KMS-11 (cell line): ENCODE data around the gene TMEM59L.
"Not testable (repeated sequence)": the region's sequence is repeated elsewhere in the genome, so short reads cannot be mapped to it uniquely, and the experiment has no call there.

Experiments used
- H2AFZ ChIP-seq: fragments of 200-600 bp; sonication (generic); 2 replicates; pipeline ENCODE4 v1.6.1; 2016; ENCODE audit warnings: antibody characterized with exemption, mixed run types, low read depth
- H3K27ac ChIP-seq: fragments of 200-600 bp; sonication (generic); 2 replicates; pipeline ENCODE4 v1.6.1; 2016; ENCODE audit warnings: mild to moderate bottlenecking, mixed run types
- H3K27me3 ChIP-seq: fragments of 200-600 bp; sonication (generic); 2 replicates; pipeline ENCODE4 v1.6.1; 2017; ENCODE audit warnings: mild to moderate bottlenecking, low read depth, mixed run types, moderate library complexity; ENCODE audit not compliant: insufficient read depth
- H3K36me3 ChIP-seq: fragments of 200-600 bp; sonication (generic); 2 replicates; pipeline ENCODE4 v1.6.1; 2017; ENCODE audit warnings: mild to moderate bottlenecking, mixed run types; ENCODE audit not compliant: insufficient read depth
- H3K4me1 ChIP-seq: fragments of 200-600 bp; sonication (generic); 2 replicates; pipeline ENCODE4 v1.6.1; 2016; ENCODE audit warnings: mild to moderate bottlenecking, low read depth, mixed run types; ENCODE audit not compliant: poor library complexity, severe bottlenecking
- H3K4me2 ChIP-seq: fragments of 200-600 bp; sonication (generic); 2 replicates; pipeline ENCODE4 v1.7.0; 2016; ENCODE audit warnings: mild to moderate bottlenecking, mixed run types
- H3K4me3 ChIP-seq: fragments of 200-600 bp; sonication (generic); IDR thresholded peaks from 2 replicates; pipeline ENCODE4 v1.6.1; 2017; ENCODE audit warnings: low read depth, low read length, mixed read lengths; ENCODE audit not compliant: insufficient read depth
- H3K79me2 ChIP-seq: fragments of 200-600 bp; sonication (generic); 2 replicates; pipeline ENCODE4 v1.6.1; 2016; ENCODE audit warnings: low read depth, mixed run types; ENCODE audit not compliant: insufficient read depth
- H3K9ac ChIP-seq: fragments of 200-600 bp; sonication (generic); 2 replicates; pipeline ENCODE4 v1.6.1; 2016; ENCODE audit warnings: mild to moderate bottlenecking, mixed run types
- H4K20me1 ChIP-seq: fragments of 200-600 bp; sonication (generic); 2 replicates; pipeline ENCODE4 v1.6.1; 2016; ENCODE audit warnings: mild to moderate bottlenecking, mixed run types; ENCODE audit not compliant: insufficient read depth
- TF ChIP-seq, protein P1 (sequence below): fragments of 200-600 bp; sonication (generic); conservative IDR thresholded peaks from 2 replicates; pipeline ENCODE4 v1.6.1; 2017; ENCODE audit warnings: low read depth, mild to moderate bottlenecking, antibody characterized with exemption, low read length, moderate library complexity, mixed read lengths

TMEM59L gene

DNA sequence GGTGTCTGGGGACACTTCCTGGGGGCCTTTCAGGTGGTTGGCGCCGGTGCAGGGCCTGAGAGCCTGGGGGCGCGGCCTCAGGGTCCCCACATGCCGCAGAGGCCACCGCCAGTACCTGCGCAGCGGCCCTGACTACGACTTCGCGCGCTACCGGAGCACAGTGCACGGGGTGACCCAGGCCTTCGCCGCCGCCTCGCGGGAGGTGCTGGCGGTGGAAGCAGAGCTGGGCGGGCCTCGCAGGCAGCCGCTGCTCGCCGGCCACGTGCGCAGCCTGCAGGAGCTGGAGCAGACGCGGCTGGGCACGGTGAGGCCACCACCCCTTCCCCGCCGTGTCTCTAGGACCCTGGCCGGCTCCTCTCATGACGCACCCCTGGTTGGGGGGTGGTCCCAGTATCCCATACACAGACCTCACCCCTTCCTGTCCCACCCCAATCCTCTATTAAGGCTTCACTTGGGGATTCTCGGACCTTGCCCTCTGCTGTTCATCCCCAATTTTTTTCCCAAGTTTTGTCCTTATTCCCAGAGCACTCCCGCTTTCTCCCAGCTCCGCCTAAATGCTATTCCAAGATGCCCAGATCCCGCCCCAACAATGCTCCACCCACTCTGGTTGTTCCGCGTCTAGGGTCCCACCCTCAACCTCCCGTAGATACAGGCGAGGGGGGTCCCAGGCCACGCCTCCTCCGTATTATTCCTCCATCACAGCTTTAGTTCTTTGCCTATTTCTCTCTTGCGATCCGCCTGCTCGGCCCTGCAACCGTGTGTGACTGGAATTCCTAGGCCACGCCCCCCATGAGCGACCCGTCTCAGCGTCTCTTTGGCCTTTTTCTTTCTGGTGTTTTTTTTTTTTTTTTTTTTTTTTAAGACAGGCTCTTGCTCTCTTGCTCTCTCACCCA is 23.0 kb upstream of the TMEM59L start:
- H3K79me2 ChIP-seq: peaks cover 10% of the 10 kb centered on the region
- peaks cover 17% of the 10 kb centered on the region for H3K4me1 ChIP-seq
- peak overlapping the region; percentile 94 for H3K27ac ChIP-seq
- peak overlapping the region; percentile 79; the same call in 1 of the 2 replicates for H2AFZ ChIP-seq
- TF ChIP-seq, protein P1, sequence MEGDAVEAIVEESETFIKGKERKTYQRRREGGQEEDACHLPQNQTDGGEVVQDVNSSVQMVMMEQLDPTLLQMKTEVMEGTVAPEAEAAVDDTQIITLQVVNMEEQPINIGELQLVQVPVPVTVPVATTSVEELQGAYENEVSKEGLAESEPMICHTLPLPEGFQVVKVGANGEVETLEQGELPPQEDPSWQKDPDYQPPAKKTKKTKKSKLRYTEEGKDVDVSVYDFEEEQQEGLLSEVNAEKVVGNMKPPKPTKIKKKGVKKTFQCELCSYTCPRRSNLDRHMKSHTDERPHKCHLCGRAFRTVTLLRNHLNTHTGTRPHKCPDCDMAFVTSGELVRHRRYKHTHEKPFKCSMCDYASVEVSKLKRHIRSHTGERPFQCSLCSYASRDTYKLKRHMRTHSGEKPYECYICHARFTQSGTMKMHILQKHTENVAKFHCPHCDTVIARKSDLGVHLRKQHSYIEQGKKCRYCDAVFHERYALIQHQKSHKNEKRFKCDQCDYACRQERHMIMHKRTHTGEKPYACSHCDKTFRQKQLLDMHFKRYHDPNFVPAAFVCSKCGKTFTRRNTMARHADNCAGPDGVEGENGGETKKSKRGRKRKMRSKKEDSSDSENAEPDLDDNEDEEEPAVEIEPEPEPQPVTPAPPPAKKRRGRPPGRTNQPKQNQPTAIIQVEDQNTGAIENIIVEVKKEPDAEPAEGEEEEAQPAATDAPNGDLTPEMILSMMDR: no peak
- no peaks in the 10 kb centered on the region for H3K27me3 ChIP-seq
- peak overlapping the region; percentile 99 for H3K4me2 ChIP-seq
- H3K4me3 ChIP-seq: no peak overlapping the region
- H3K36me3 ChIP-seq: no peaks in the 10 kb centered on the region
- H3K9ac ChIP-seq: peak overlapping the region; percentile 89
- H4K20me1 ChIP-seq: no peaks in the 10 kb centered on the region

DNA sequence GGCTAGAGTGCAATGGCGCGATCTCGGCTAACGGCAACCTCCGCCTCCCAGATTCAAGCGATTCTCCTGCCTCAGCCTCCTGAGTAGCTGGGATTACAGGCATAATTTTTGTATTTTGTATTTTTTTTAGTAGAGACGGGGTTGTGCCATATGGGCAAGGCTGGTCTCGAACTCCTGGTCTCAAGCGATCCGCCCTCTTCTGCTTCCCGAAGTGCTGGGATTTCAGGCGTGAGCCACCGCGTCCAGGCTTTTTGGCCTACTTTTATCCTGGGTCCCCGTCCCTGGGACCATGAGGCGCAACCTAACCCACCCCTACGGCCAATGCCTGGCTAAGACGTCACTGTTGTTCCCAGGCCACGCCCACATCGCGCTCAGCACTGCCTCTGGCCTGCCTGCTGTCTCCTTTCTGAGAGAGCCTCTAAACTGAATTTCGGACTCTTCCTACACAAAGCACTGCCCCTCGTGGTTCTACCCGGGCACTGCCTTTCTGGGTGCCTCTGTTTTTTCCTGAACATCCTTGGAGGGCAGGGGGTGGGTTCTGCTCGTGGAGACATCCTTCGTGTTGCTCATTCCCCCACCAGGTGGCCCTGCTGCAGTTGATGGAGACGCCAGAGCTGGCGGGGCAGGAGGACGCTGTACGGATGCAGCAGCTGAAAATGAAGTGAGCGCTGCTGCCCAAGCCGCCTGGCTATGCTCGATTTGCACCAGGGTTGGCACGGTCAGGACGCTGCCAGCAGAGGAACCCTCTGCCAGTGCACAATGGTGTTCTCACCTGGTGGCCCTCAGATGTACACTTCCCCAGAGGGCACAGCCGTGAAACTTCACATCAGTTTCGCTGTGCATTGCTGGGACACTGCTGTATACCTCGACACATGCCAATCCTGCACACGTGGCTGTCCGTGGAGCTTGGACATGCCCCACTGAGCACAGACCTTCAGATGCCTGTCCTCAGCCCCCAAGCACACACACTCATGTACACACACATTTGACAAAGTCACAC is 22.1 kb upstream of the TMEM59L start:
- Histone ChIP-seq H3K36me3 (no peaks in the 10 kb centered on the region), H3K4me1 (peaks cover 20% of the 10 kb centered on the region), H3K79me2 (peaks cover 10% of the 10 kb centered on the region), H3K4me2 (peak overlapping the region; percentile 99; the same call in 1 of the 2 replicates), H3K27me3 (peaks cover 3% of the 10 kb centered on the region; the same call in 1 of the 2 replicates), H2AFZ (no peak overlapping the region), H3K9ac (no peak overlapping the region), H3K27ac (no peak overlapping the region; the same call in 1 of the 2 replicates), H3K4me3 (no peak overlapping the region), H4K20me1 (no peaks in the 10 kb centered on the region)
- TF ChIP-seq, protein P1: no peak

DNA sequence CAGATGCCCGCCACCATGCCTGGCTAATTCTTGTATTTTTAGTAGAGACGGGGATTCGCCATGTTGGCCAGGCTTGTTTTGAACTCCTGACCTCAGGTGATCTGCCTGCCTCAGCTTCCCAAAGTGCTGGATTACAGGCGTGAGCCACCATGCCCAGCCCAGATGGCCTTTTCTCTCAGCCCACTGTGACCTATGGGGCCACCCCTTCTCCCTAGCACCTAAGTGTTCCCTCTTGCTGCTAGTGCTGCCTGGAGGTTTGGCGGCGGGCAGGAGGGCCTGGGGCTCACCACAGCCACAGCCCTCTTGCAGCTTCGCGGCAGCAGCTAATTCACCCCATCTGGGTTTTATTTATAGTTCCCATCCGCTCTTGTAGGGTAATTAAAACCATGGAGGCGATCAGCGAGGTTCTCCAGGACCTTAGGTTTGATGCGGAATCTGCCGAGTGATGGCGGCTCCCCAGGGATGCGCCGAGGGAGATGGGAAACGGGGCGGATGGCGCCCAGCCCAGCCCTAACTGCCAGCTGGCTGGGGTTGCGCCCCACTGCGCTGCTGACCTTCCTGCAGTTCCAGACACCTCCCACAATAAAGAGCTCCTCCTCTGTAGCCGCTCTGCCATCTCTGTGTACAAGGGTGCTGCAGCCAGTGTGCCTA is 20.8 kb upstream of the TMEM59L start:
- Histone ChIP-seq H3K4me3 (no peak overlapping the region), H3K27me3 (peaks cover 5% of the 10 kb centered on the region; the same call in 1 of the 2 replicates), H3K4me1 (peaks cover 20% of the 10 kb centered on the region), H3K27ac (no peak overlapping the region), H2AFZ (no peak overlapping the region), H3K79me2 (peaks cover 10% of the 10 kb centered on the region), H3K4me2 (no peak overlapping the region), H3K9ac (no peak overlapping the region), H4K20me1 (no peaks in the 10 kb centered on the region), H3K36me3 (no peaks in the 10 kb centered on the region)
- TF ChIP-seq, protein P1: no peak

DNA sequence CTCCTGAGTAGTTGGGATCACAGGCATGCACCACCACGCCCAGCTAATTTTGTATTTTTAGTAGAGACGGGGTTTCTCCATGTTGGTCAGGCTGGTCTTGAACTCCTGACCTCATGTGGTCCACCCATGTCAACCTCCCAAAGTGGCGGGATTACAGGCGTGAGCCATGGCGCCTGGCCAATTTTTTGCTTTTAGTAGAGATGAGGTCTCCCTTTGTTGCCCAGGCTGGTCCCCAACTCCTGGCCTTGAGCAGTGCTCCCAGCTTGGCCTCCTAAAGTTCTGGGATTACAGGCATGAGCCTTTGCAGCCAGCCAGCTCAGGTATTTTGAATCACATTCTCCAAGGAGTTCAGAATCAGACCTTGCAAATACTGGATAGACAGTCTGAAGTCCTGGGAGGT is 19.9 kb upstream of the TMEM59L start:
- not testable (repeated sequence) for H3K79me2 ChIP-seq, H3K4me2 ChIP-seq

More for the DNA sequence above, 19.9 kb upstream of the TMEM59L start:
- H3K9ac ChIP-seq, H3K4me3 ChIP-seq, H3K36me3 ChIP-seq, H3K27ac ChIP-seq, H2AFZ ChIP-seq, H4K20me1 ChIP-seq: not testable (repeated sequence)
- peaks cover 12% of the 10 kb centered on the region; the same call in 1 of the 2 replicates for H3K27me3 ChIP-seq
- H3K4me1 ChIP-seq: peaks cover 17% of the 10 kb centered on the region
